ENCODE measurements around the gene TSR3. TPM values are rescaled to one million over a fixed set of nuclear protein-coding genes. Genes with fewer than 3 reads are reported as not detected.

TSR3 gene
- 91.3 and 120 TPM in 2 replicates for total RNA-seq

DNA sequence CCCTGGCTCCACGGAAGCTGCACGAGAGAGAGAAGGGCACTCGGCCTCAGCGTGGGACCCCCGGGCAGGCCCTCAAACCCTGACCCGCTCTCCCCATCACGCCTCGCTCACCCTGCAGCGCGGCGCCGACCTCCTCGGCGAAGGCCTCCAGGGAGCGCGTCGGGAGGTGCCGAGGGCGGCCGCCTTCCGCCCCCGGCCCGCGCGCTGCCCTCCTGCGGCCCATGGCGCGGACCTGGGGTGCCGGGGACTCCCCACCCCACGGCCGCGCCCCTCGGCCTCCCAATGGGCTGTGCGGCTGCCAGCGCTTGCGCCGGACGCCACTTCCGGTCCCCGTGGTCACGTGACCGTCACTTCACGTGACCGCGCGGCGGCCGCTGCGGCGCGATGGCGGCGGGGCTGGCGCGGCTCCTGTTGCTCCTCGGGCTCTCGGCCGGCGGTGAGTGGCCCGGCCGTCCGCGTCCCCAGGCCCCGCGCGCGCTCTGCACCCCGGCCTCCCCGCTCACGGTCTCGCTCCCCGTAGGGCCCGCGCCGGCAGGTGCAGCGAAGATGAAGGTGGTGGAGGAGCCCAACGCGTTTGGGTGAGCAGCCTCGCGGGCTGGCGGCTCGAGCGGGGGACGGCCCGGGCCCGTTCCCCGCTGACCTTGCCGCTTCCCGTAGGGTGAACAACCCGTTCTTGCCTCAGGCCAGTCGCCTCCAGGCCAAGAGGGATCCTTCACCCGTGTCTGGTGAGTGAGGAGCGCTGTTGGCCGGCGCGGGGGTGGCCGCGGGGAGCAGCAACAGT, at the start of gene TSR3, which contains the start of gene GNPTG:
TSS of gene TSR3 (minus strand) at position 297 of the 781 bp plus-strand sequence. CDS start at position 223, 74 bp downstream.
TSS of gene GNPTG (plus strand) at position 350 of the 781 bp plus-strand sequence. CDS start at position 385, 35 bp downstream.

DNA sequence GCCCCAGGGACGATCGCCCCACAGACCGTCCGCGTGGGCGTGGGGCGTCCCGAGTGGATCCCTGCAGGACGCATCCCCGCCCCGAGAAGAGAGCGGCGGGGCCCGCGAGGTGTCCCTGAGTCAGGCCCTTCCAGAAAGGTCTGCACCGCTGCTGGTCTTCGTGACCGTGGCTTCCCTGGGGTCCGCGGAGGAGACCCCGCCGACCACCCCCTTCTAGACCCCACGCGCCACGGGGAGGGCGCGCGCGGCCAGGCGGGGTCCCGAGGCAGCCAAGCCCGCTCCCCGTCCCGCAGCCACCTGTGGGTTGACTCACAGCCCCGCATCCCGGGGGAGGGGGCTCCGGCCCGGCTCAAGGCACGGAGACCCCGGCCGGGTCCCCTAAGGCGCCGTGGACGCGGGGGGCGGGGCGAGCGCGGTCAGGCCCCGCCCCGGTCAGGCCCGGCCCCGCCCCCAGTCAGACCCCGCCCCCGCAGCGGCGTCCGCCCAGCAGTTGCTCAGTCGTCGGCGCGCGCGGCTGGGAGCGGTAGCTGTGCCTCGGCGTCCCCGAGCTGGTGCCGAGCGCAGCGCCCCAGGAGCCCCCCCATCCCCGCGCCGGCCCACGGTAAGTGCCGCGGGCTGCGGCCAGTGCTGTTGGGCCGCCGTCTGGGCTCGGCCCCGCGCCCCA, 18.4 kb downstream of the TSR3 start, which contains the start of gene BAIAP3:
TSS of gene BAIAP3 (plus strand) at position 497 of the 664 bp plus-strand sequence. CDS start 4,905 bp downstream, outside the sequence.

DNA sequence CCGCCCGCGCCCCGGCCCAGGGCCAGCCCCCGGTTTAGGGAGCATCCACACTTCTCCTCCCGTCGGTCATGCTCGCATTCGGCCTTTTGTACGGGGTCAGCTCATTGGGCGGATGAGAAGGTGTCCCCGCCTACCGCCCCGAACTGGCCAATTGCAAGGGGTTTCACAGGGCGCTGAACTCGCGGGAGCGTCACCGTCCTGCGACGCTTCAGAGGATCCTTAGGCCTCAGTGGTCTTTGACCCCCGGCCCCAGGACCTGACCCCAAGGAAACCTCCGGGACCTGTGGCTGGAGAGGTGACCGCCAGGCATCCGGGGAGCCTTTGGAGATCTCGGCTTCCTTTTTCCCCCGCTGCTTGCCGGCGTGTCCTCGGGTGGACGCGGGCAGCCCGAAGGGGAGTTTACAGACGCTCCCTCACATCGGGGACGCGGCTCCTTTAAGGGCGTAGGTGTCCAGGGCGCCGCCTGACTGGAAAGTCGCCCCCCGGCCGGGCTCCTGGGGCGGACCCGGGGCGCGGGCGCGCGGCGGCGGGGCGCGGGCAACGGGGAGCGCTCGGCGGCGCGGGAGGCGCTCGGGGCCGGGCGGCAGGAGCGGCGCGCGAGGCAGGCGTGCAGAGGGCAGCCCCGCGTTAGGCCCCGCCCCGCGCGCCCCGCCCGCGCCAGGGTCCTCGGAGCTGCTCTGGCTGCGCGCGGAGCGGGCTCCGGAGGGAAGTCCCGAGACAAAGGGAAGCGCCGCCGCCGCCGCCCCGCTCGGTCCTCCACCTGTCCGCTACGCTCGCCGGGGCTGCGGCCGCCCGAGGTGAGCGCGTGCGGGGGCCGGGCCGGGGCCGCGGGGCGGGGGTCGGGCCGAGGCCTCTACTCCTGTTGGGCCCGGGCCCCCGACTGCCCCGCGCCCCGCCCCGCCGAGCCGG, 42.4 kb downstream of the TSR3 start, which contains the start of gene UBE2I:
TSS of gene UBE2I (plus strand) at position 660 of the 909 bp plus-strand sequence. CDS start 4,395 bp downstream, outside the sequence.

Other genes starting within 250 kb of the TSR3 start
- under 0.01 and 0.15 TPM in 2 replicates for gene CACNA1H, start 198.8 kb downstream of the TSR3 start, total RNA-seq
- not detected in 2 replicates for gene TPSG1, start 126.6 kb downstream of the TSR3 start, total RNA-seq
- not detected in 2 replicates for gene TPSB2, start 121.7 kb downstream of the TSR3 start, total RNA-seq
- gene TPSAB1, start 111.2 kb downstream of the TSR3 start, total RNA-seq: not detected in 2 replicates
- not detected in 2 replicates for gene TPSD1, start 95.8 kb downstream of the TSR3 start, total RNA-seq
- gene UBE2I, start 42.2 kb downstream of the TSR3 start, total RNA-seq: 51.2 and 57.8 TPM in 2 replicates
- gene BAIAP3, start 18.2 kb downstream of the TSR3 start, total RNA-seq: 0.32 and 0.91 TPM in 2 replicates
- gene GNPTG, start 53 bp upstream of the TSR3 start, total RNA-seq: 21.3 and 26.3 TPM in 2 replicates
- gene UNKL, start 62.8 kb upstream of the TSR3 start, total RNA-seq: 4.9 and 5.2 TPM in 2 replicates
- gene UQCC4, start 68.9 kb upstream of the TSR3 start, total RNA-seq: 23.4 and 24.7 TPM in 2 replicates
- not detected in 2 replicates for gene PERCC1, start 79.2 kb upstream of the TSR3 start, total RNA-seq
- under 0.01 and 0.15 TPM in 2 replicates for gene CCDC154, start 92.7 kb upstream of the TSR3 start, total RNA-seq
- gene CLCN7, start 123.2 kb upstream of the TSR3 start, total RNA-seq: 40.9 and 60.6 TPM in 2 replicates
- not detected in 2 replicates for gene PTX4, start 137.1 kb upstream of the TSR3 start, total RNA-seq
- gene TELO2, start 141.5 kb upstream of the TSR3 start, total RNA-seq: 14.0 and 15.9 TPM in 2 replicates
- gene TMEM204, start 181.8 kb upstream of the TSR3 start, total RNA-seq: 15.0 and 36.7 TPM in 2 replicates

All from epithelial cell of umbilical artery (primary cell).